HCT116 (cell line): ENCODE results near the gene TRMU. TPM values are rescaled to one million over a fixed set of nuclear protein-coding genes. Genes with fewer than 3 reads are reported as not detected.

ENCODE experiments used
- ATAC-seq: fragments of 200-7000 bp; cut with Tn5 transposase; 2 replicates; pipeline ENCODE4 v1.9.1; 2020; ENCODE audit warnings: mild to moderate bottlenecking, moderate library complexity
- BruUV-seq: library from RNA; stranded (reverse); fragments of 400-500 nt; replicated peaks from 2 replicates; lab custom pipeline; 2021; lab: Mats Ljungman, UMichigan
- CTCF ChIA-PET: fragments of 300-600 bp; sonication (Branson Sonifier 250); formaldehyde crosslinking; loops from one replicate; lab custom pipeline; 2021; ENCODE audit warnings: antibody characterized with exemption; lab: Charles Lee
- POLR2A ChIA-PET: fragments of 300-600, 350-600 bp; sonication (Branson Sonifier 250); formaldehyde crosslinking; loops from one replicate; lab custom pipeline; 2021; ENCODE audit warnings: antibody characterized with exemption; lab: Charles Lee
- RAD21 ChIA-PET, 2 experiments: fragments of 300-600 bp; sonication (Branson Sonifier 250); formaldehyde crosslinking; loops; one replicate each; lab custom pipeline; 2023; ENCODE audit warnings: low total read pairs in 2 of 2; ENCODE audit not compliant: uncharacterized antibody in 2 of 2, unreplicated experiment in 2 of 2, low non-redundant PET in 1 of 2; lab: Charles Lee
- DNase-seq: peaks from one replicate; pipeline ENCODE4 v3.0.0-alpha.2; 2010; ENCODE audit warnings: low read depth, low spot score
- H2AFZ ChIP-seq: fragments of 200-600 bp; shearing (Covaris generic), sonication (generic); 2 replicates; pipeline ENCODE4 v1.6.1; 2017; ENCODE audit warnings: low read depth, mixed run types, mixed read lengths, antibody characterized with exemption, low read length; ENCODE audit not compliant: poor library complexity, severe bottlenecking
- H3K27ac ChIP-seq: 2 replicates; pipeline ENCODE4 v1.5.1; 2012; ENCODE audit warnings: low read depth, low read length
- H3K27me3 ChIP-seq: fragments of 200-600 bp; sonication (generic); 2 replicates; pipeline ENCODE4 v1.6.1; 2016; ENCODE audit warnings: mixed run types, low read length, mixed read lengths; ENCODE audit not compliant: insufficient read depth
- H3K36me3 ChIP-seq, 2 experiments: fragments of 200-500 bp in 1 of 2; fragments of 200-600 bp in 1 of 2; sonication (Bioruptor generic) in 1 of 2; sonication (generic) in 1 of 2; 2 replicates each; pipeline versions ENCODE4 v1.5.1 to v1.6.1; 2014 to 2016; ENCODE audit warnings: low read length in 2 of 2, inconsistent platforms in 1 of 2, mixed read lengths in 1 of 2, mixed run types in 1 of 2; ENCODE audit not compliant: insufficient read depth in 2 of 2, control insufficient read depth in 1 of 2
- H3K4me1 ChIP-seq, 2 experiments: fragments of 200-600 bp in 1 of 2; sonication (generic) in 1 of 2; 2 replicates each; pipeline versions ENCODE4 v1.5.1 to v1.6.1; 2012 to 2017; ENCODE audit warnings: low read length in 2 of 2, inconsistent platforms in 1 of 2, mild to moderate bottlenecking in 1 of 2, mixed read lengths in 1 of 2, mixed run types in 1 of 2, moderate library complexity in 1 of 2; ENCODE audit not compliant: insufficient read depth in 2 of 2, control insufficient read depth in 1 of 2
- H3K4me2 ChIP-seq: fragments of 200-600 bp; sonication (generic); 2 replicates; pipeline ENCODE4 v1.6.1; 2017; ENCODE audit warnings: mixed run types, low read length, mixed read lengths
- H3K4me3 ChIP-seq, 2 experiments: fragments of 200-600 bp in 1 of 2; sonication (generic) in 1 of 2; replicated peaks in 1 of 2; 2 replicates each; pipeline ENCODE4 v1.5.1; 2011 to 2016; ENCODE audit warnings: low read length in 2 of 2, control low read depth in 1 of 2, low read depth in 1 of 2, mild to moderate bottlenecking in 1 of 2, mixed read lengths in 1 of 2, mixed run types in 1 of 2
- H3K79me2 ChIP-seq: fragments of 200-600 bp; sonication (generic); 2 replicates; pipeline ENCODE4 v1.6.1; 2017; ENCODE audit warnings: mild to moderate bottlenecking, mixed run types, low read length, moderate library complexity, mixed read lengths; ENCODE audit not compliant: insufficient read depth
- H3K9ac ChIP-seq: fragments of 200-600 bp; sonication (generic); 2 replicates; pipeline ENCODE4 v1.6.1; 2016; ENCODE audit warnings: low read length, mixed read lengths
- H3K9me2 ChIP-seq: fragments of 200-600 bp; sonication (generic), shearing (Covaris generic); 2 replicates; pipeline ENCODE4 v1.6.1; 2017; ENCODE audit warnings: mixed run types, mild to moderate bottlenecking, moderate library complexity; ENCODE audit not compliant: insufficient read depth
- H3K9me3 ChIP-seq, 2 experiments: fragments of 200-500 bp in 1 of 2; fragments of 200-600 bp in 1 of 2; sonication (Bioruptor generic) in 1 of 2; sonication (generic) in 1 of 2; 2 replicates each; pipeline ENCODE4 v1.6.1; 2014 to 2017; ENCODE audit warnings: low read length in 2 of 2, mixed read lengths in 2 of 2, inconsistent platforms in 1 of 2, low read depth in 1 of 2, mild to moderate bottlenecking in 1 of 2, mixed run types in 1 of 2, moderate library complexity in 1 of 2; ENCODE audit not compliant: control insufficient read depth in 1 of 2, insufficient read depth in 1 of 2
- H4K20me1 ChIP-seq: fragments of 200-600 bp; sonication (generic), shearing (Covaris generic); 2 replicates; pipeline ENCODE4 v1.6.1; 2017; ENCODE audit warnings: mixed run types, mild to moderate bottlenecking, moderate library complexity; ENCODE audit not compliant: insufficient read depth
- ELF1 ChIP-seq: IDR thresholded peaks from 2 replicates; pipeline ENCODE4 v1.6.1; 2012; ENCODE audit warnings: low read depth, borderline replicate concordance
- RAD21 ChIP-seq: IDR thresholded peaks from 2 replicates; pipeline ENCODE4 v1.6.1; 2012; ENCODE audit warnings: low read depth, mild to moderate bottlenecking
- intact Hi-C: fragments of 100-400 bp; cut with micrococcal nuclease; formaldehyde crosslinking; loops from 2 replicates; pipeline ENCODE4 v1.10.0; 2022
- total RNA-seq: library from RNA; stranded (reverse); gene quantifications from one replicate; pipeline ENCODE4 v1.2.1, GENCODE V29; 2021; ENCODE audit not compliant: unreplicated experiment
- TF ChIP-seq, protein P1 (sequence below): IDR thresholded peaks from 2 replicates; pipeline ENCODE4 v1.6.1; 2012; ENCODE audit warnings: low read depth

Gene TRMU
- total RNA-seq, 1 experiment from 2014 or later, result 65.4 TPM

DNA sequence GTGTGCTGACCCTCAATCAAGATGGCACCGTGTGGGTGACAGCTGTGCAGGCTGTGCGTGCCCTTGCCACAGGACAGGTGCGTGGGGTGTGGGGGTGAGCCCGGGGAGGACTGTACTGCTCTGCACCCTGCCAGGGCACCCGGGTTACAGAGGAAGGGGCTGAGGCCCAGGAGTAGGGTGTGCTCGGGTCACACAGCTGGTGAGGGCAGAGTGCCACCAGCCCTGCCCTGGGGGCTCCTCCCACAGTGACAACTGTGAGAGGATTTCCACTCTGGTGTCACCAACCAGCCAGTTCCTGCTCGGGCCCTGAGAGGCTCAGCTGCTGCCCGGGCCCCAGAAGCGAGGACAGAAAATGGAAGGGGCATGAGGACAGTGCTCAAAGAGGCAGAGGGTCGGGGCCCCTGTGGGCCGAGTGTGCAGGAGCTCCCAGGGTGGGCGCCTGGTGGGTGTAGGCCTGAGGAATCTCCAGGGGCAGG lies 20.5 kb downstream of the TRMU start:
- ATAC-seq (no peak), DNase-seq (no peak)
- BruUV-seq, result no TSS peak
- Histone ChIP-seq H2AFZ (no peak overlapping the region), H3K36me3 (peaks cover 14% of the 10 kb centered on the region in 2 experiments; a peak in 3 of 4 replicates), H3K4me2 (no peak overlapping the region), H3K4me1 (peaks cover 13 to 14% of the 10 kb centered on the region in 2 experiments), H3K9me2 (no peaks in the 10 kb centered on the region), H4K20me1 (peaks cover 6% of the 10 kb centered on the region; the same call in 1 of the 2 replicates), H3K9me3 (no peaks in the 10 kb centered on the region), H3K79me2 (peaks cover 3% of the 10 kb centered on the region; the same call in 1 of the 2 replicates), H3K27me3 (no peaks in the 10 kb centered on the region), H3K9ac (no peak overlapping the region), H3K27ac (no peak overlapping the region; the same call in 1 of the 2 replicates), H3K4me3 (no peak overlapping the region)
- TF ChIP-seq ELF1, result no peak
- no peak for TF ChIP-seq RAD21
- TF ChIP-seq, protein P1, sequence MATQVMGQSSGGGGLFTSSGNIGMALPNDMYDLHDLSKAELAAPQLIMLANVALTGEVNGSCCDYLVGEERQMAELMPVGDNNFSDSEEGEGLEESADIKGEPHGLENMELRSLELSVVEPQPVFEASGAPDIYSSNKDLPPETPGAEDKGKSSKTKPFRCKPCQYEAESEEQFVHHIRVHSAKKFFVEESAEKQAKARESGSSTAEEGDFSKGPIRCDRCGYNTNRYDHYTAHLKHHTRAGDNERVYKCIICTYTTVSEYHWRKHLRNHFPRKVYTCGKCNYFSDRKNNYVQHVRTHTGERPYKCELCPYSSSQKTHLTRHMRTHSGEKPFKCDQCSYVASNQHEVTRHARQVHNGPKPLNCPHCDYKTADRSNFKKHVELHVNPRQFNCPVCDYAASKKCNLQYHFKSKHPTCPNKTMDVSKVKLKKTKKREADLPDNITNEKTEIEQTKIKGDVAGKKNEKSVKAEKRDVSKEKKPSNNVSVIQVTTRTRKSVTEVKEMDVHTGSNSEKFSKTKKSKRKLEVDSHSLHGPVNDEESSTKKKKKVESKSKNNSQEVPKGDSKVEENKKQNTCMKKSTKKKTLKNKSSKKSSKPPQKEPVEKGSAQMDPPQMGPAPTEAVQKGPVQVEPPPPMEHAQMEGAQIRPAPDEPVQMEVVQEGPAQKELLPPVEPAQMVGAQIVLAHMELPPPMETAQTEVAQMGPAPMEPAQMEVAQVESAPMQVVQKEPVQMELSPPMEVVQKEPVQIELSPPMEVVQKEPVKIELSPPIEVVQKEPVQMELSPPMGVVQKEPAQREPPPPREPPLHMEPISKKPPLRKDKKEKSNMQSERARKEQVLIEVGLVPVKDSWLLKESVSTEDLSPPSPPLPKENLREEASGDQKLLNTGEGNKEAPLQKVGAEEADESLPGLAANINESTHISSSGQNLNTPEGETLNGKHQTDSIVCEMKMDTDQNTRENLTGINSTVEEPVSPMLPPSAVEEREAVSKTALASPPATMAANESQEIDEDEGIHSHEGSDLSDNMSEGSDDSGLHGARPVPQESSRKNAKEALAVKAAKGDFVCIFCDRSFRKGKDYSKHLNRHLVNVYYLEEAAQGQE, result no peak
- ChIA-PET RAD21 (interaction anchor here (0.7 to 1.0 kb wide), 4 partner anchors 12 to 208 kb away, joined by 3 to 7 read pairs (median 5); no protein-coding TSS in a partner anchor), POLR2A (no interaction called here), CTCF (interaction anchor here (1.0 to 2.2 kb wide), 4 partner anchors 12 to 208 kb away, joined by 5 to 17 read pairs (median 6); no protein-coding TSS in a partner anchor)
- intact Hi-C loops, result loop anchor here (1.0 kb wide), 1 partner anchor 186 kb away; no protein-coding TSS in a partner anchor
